Vagina (tissue), 2 donors: ENCODE data around the gene DPP6. TPM values are rescaled to one million over a fixed set of nuclear protein-coding genes. Genes with fewer than 3 reads are reported as not detected.

Experiments used
- DNase-seq, 2 donors: peaks; one replicate each; pipeline ENCODE4 v3.0.0-alpha.2; 2017; ENCODE audit errors: extremely low spot score in 2 of 2
- H3K27ac ChIP-seq: fragments of 200-600 bp; sonication (generic); one replicate; pipeline ENCODE4 v1.5.1; 2019
- H3K27me3 ChIP-seq: fragments of 200-600 bp; sonication (generic); one replicate; pipeline ENCODE4 v1.5.1; 2019
- H3K36me3 ChIP-seq, 2 donors: fragments of 200-600 bp; sonication (generic); one replicate each; pipeline ENCODE4 v1.5.1; 2017 to 2019
- H3K4me1 ChIP-seq: fragments of 200-600 bp; sonication (generic); one replicate; pipeline ENCODE4 v1.5.1; 2019
- H3K4me3 ChIP-seq, 2 donors: fragments of 200-600 bp; sonication (generic); 1 replicate in 1 of 2; 2 replicates in 1 of 2; pipeline ENCODE4 v1.5.1; 2016 to 2019
- H3K9me3 ChIP-seq: fragments of 200-600 bp; sonication (generic); one replicate; pipeline ENCODE4 v1.5.1; 2019
- CTCF ChIP-seq, 3 experiments: fragments of 450-650 bp in 2 of 3; fragments of 200-600 bp in 1 of 3; sonication (generic) in 1 of 3; IDR thresholded peaks; one replicate each; pipeline ENCODE4 v1.5.1; 2017 to 2019; ENCODE audit warnings: antibody characterized with exemption in 3 of 3, mild to moderate bottlenecking in 2 of 3, moderate library complexity in 2 of 3
- POLR2A ChIP-seq, 2 donors: fragments of 450-650 bp; IDR thresholded peaks; one replicate each; pipeline ENCODE4 v1.6.1; 2017; ENCODE audit warnings: antibody characterized with exemption in 2 of 2, mild to moderate bottlenecking in 2 of 2, moderate library complexity in 2 of 2
- POLR2AphosphoS5 ChIP-seq, 2 donors: sonication (generic); formaldehyde crosslinking; IDR thresholded peaks; one replicate each; pipeline ENCODE4 v1.9.0; 2017; ENCODE audit warnings: antibody characterized with exemption in 2 of 2, mild to moderate bottlenecking in 2 of 2, low read depth in 1 of 2; ENCODE audit not compliant: insufficient read depth in 1 of 2
- intact Hi-C: fragments of 100-400 bp; cut with DNase I; formaldehyde crosslinking; loops from one replicate; pipeline ENCODE4 v1.15.1; 2023
- total RNA-seq: library from RNA; depleted of rRNA; stranded (reverse); fragments of >200 nt; gene quantifications from one replicate; pipeline ENCODE4 v1.2.3, GENCODE V29; 2016

The DPP6 gene
- total RNA-seq, 1 donor from 2014 or later = 7.9 TPM

- Histone ChIP-seq H3K4me1 (no peaks in the 10 kb centered on the region), H3K9me3 (no peaks in the 10 kb centered on the region), H3K27me3 (no peaks in the 10 kb centered on the region), H3K4me3 (no peak overlapping the region), H3K36me3 (no peaks in the 10 kb centered on the region), H3K27ac (no peak overlapping the region)
- TF ChIP-seq POLR2AphosphoS5 (IDR thresholded peaks at IDR 0.05; ENCODE audit: insufficient read depth in 1 of 2, low read depth in 1 of 2) = no peak
- no peak for TF ChIP-seq POLR2A (IDR thresholded peaks at IDR 0.05)
- TF ChIP-seq CTCF (IDR thresholded peaks at IDR 0.05) = no peak
- intact Hi-C loops = no loop called here
- no peak for DNase-seq
Observed at GRCh38 chr7:154864523-154864891, 812.3 kb downstream of the DPP6 start.

GRCh38 chr7:154865984-154866685 is 813.9 kb downstream of the DPP6 start:
- TF ChIP-seq POLR2AphosphoS5 (IDR thresholded peaks at IDR 0.05; ENCODE audit: insufficient read depth in 1 of 2, low read depth in 1 of 2) (no peak), POLR2A (IDR thresholded peaks at IDR 0.05) (no peak), CTCF (IDR thresholded peaks at IDR 0.05) (no peak)
- Histone ChIP-seq H3K4me1 (no peaks in the 10 kb centered on the region), H3K9me3 (no peaks in the 10 kb centered on the region), H3K4me3 (no peak overlapping the region), H3K36me3 (no peaks in the 10 kb centered on the region), H3K27ac (no peak overlapping the region), H3K27me3 (no peaks in the 10 kb centered on the region)
- no peak for DNase-seq
- intact Hi-C loops = no loop called here

- Histone ChIP-seq H3K4me3 (no peak overlapping the region), H3K36me3 (no peaks in the 10 kb centered on the region), H3K27ac (no peak overlapping the region), H3K9me3 (no peaks in the 10 kb centered on the region), H3K27me3 (no peaks in the 10 kb centered on the region), H3K4me1 (no peaks in the 10 kb centered on the region)
- no peak for TF ChIP-seq CTCF (IDR thresholded peaks at IDR 0.05)
- no peak for TF ChIP-seq POLR2AphosphoS5 (IDR thresholded peaks at IDR 0.05; ENCODE audit: insufficient read depth in 1 of 2, low read depth in 1 of 2)
- TF ChIP-seq POLR2A (IDR thresholded peaks at IDR 0.05) = no peak
- intact Hi-C loops = no loop called here
- no peak for DNase-seq
Observed at GRCh38 chr7:154867068-154867467, 814.9 kb downstream of the DPP6 start.

GRCh38 chr7:154868921-154869320 is 816.7 kb downstream of the DPP6 start:
- intact Hi-C loops = no loop called here
- no peak overlapping the region for H3K4me3 ChIP-seq
- no peak for TF ChIP-seq CTCF (IDR thresholded peaks at IDR 0.05)
- TF ChIP-seq POLR2AphosphoS5 (IDR thresholded peaks at IDR 0.05; ENCODE audit: insufficient read depth in 1 of 2, low read depth in 1 of 2) = no peak
- TF ChIP-seq POLR2A (IDR thresholded peaks at IDR 0.05) = no peak
- H3K27me3 ChIP-seq = no peaks in the 10 kb centered on the region
- no peak for DNase-seq
- no peaks in the 10 kb centered on the region for H3K9me3 ChIP-seq
- no peak overlapping the region for H3K27ac ChIP-seq
- no peaks in the 10 kb centered on the region for H3K36me3 ChIP-seq
- H3K4me1 ChIP-seq = no peaks in the 10 kb centered on the region

GRCh38 chr7:154869436-154869835 is 817.2 kb downstream of the DPP6 start:
- H3K9me3 ChIP-seq = no peaks in the 10 kb centered on the region

More at GRCh38 chr7:154869436-154869835, 817.2 kb downstream of the DPP6 start:
- TF ChIP-seq CTCF (IDR thresholded peaks at IDR 0.05) (no peak), POLR2A (IDR thresholded peaks at IDR 0.05) (no peak), POLR2AphosphoS5 (IDR thresholded peaks at IDR 0.05; ENCODE audit: insufficient read depth in 1 of 2, low read depth in 1 of 2) (no peak)
- Histone ChIP-seq H3K4me3 (no peak overlapping the region), H3K27me3 (no peaks in the 10 kb centered on the region), H3K27ac (no peak overlapping the region), H3K36me3 (no peaks in the 10 kb centered on the region), H3K4me1 (no peaks in the 10 kb centered on the region)
- DNase-seq = no peak
- intact Hi-C loops = no loop called here
